H9 (cell line): Measurements from ENCODE around the gene LTB4R. TPM values are rescaled to one million over a fixed set of nuclear protein-coding genes. Genes with fewer than 3 reads are reported as not detected.

Experiments used
- DNase-seq: peaks from one replicate; pipeline ENCODE4 v3.0.0-alpha.2; 2017
- H2AFZ ChIP-seq: one replicate; pipeline ENCODE4 v1.6.1; 2013; ENCODE audit warnings: mild to moderate bottlenecking, low read length, control low read depth, moderate library complexity
- H2AK5ac ChIP-seq: 2 replicates; pipeline ENCODE4 v1.6.1; 2013; ENCODE audit warnings: low read length, control low read depth, mixed read lengths; ENCODE audit not compliant: insufficient read length
- H2BK120ac ChIP-seq: one replicate; pipeline ENCODE4 v1.6.1; 2013; ENCODE audit warnings: low read depth, mild to moderate bottlenecking, low read length, control low read depth, inconsistent platforms; ENCODE audit not compliant: poor library complexity, severe bottlenecking
- H2BK12ac ChIP-seq: 2 replicates; pipeline ENCODE4 v1.6.1; 2013; ENCODE audit warnings: low read length, control low read depth, mixed read lengths, low read depth; ENCODE audit not compliant: insufficient read length
- H2BK15ac ChIP-seq: 2 replicates; pipeline ENCODE4 v1.6.1; 2013; ENCODE audit warnings: low read depth, low read length, control low read depth
- H2BK20ac ChIP-seq: one replicate; pipeline ENCODE4 v1.6.1; 2013; ENCODE audit warnings: low read depth, mild to moderate bottlenecking, low read length, control low read depth, inconsistent platforms; ENCODE audit not compliant: poor library complexity, severe bottlenecking
- H2BK5ac ChIP-seq: 2 replicates; pipeline ENCODE4 v1.6.1; 2013; ENCODE audit warnings: low read length, control low read depth, mixed read lengths; ENCODE audit not compliant: insufficient read length
- H3K14ac ChIP-seq: 2 replicates; pipeline ENCODE4 v1.6.1; 2013; ENCODE audit warnings: low read length, control low read depth; ENCODE audit not compliant: insufficient read depth
- H3K18ac ChIP-seq: 2 replicates; pipeline ENCODE4 v1.6.1; 2013; ENCODE audit warnings: low read depth, mild to moderate bottlenecking, mixed read lengths, low read length, control low read depth; ENCODE audit not compliant: insufficient read length
- H3K23ac ChIP-seq: 2 replicates; pipeline ENCODE4 v1.6.1; 2013; ENCODE audit warnings: low read length, control low read depth, mixed read lengths, low read depth; ENCODE audit not compliant: insufficient read length
- H3K23me2 ChIP-seq: 2 replicates; pipeline ENCODE4 v1.6.1; 2013; ENCODE audit warnings: low read depth, mild to moderate bottlenecking, mixed read lengths, low read length, control low read depth; ENCODE audit not compliant: insufficient read length, poor library complexity, severe bottlenecking
- H3K27ac ChIP-seq: 2 replicates; pipeline ENCODE4 v1.5.1; 2013; ENCODE audit warnings: low read length, control low read depth, mixed read lengths, low read depth; ENCODE audit not compliant: insufficient read length
- H3K27me3 ChIP-seq: 2 replicates; pipeline ENCODE4 v1.6.1; 2013; ENCODE audit warnings: low read length, control low read depth, inconsistent platforms; ENCODE audit not compliant: insufficient read depth
- H3K4ac ChIP-seq: 2 replicates; pipeline ENCODE4 v1.6.1; 2013; ENCODE audit warnings: low read depth, mild to moderate bottlenecking, control low read depth, inconsistent platforms, low read length, moderate library complexity
- H3K4me1 ChIP-seq: 2 replicates; pipeline ENCODE4 v1.6.1; 2013; ENCODE audit warnings: low read length, control low read depth, inconsistent platforms; ENCODE audit not compliant: insufficient read depth
- H3K4me2 ChIP-seq: 2 replicates; pipeline ENCODE4 v1.6.1; 2013; ENCODE audit warnings: low read length, control low read depth, mixed read lengths; ENCODE audit not compliant: insufficient read length, insufficient read depth
- H3K56ac ChIP-seq: 2 replicates; pipeline ENCODE4 v1.6.1; 2013; ENCODE audit warnings: low read depth, mild to moderate bottlenecking, mixed read lengths, low read length, control low read depth; ENCODE audit not compliant: insufficient read length
- H3K79me1 ChIP-seq: 2 replicates; pipeline ENCODE4 v1.6.1; 2013; ENCODE audit warnings: low read depth, mild to moderate bottlenecking, moderate library complexity, low read length, control low read depth, inconsistent platforms; ENCODE audit not compliant: insufficient read depth, poor library complexity, severe bottlenecking
- H3K79me2 ChIP-seq: 2 replicates; pipeline ENCODE4 v1.6.1; 2013; ENCODE audit warnings: low read length, control low read depth, inconsistent platforms; ENCODE audit not compliant: insufficient read depth
- H3K9ac ChIP-seq: 2 replicates; pipeline ENCODE4 v1.6.1; 2013; ENCODE audit warnings: low read length, control low read depth, mixed read lengths; ENCODE audit not compliant: insufficient read length; ENCODE audit errors: extremely low read depth
- H3K9me3 ChIP-seq: one replicate; pipeline ENCODE4 v1.6.1; 2013; ENCODE audit warnings: low read depth, low read length, inconsistent platforms; ENCODE audit not compliant: control insufficient read depth
- H3T11ph ChIP-seq: one replicate; pipeline ENCODE4 v1.6.1; 2013; ENCODE audit warnings: mild to moderate bottlenecking, low read length, control low read depth, inconsistent platforms
- H4K20me1 ChIP-seq: one replicate; pipeline ENCODE4 v1.6.1; 2013; ENCODE audit not compliant: control insufficient read depth, insufficient read length, insufficient read depth
- H4K5ac ChIP-seq: 2 replicates; pipeline ENCODE4 v1.6.1; 2013; ENCODE audit warnings: low read depth, mild to moderate bottlenecking, mixed read lengths, low read length, control low read depth; ENCODE audit not compliant: insufficient read length
- H4K8ac ChIP-seq: replicated peaks from 2 replicates; pipeline ENCODE4 v1.6.1; 2013; ENCODE audit warnings: low read length, control low read depth, mixed read lengths, low read depth; ENCODE audit not compliant: insufficient read length
- H4K91ac ChIP-seq: 2 replicates; pipeline ENCODE4 v1.6.1; 2013; ENCODE audit warnings: low read depth, mild to moderate bottlenecking, moderate library complexity, mixed read lengths, low read length, control low read depth; ENCODE audit not compliant: insufficient read length
- H3K27ac Mint-ChIP-seq, 3 experiments: 2 replicates in 2 of 3; 3 replicates in 1 of 3; pipeline ENCODE4 v1.8.0; 2020 to 2021; ENCODE audit warnings: mixed read lengths in 3 of 3, mild to moderate bottlenecking in 1 of 3, moderate library complexity in 1 of 3
- H3K27me3 Mint-ChIP-seq: 2 replicates; pipeline ENCODE4 v1.8.0; 2021; ENCODE audit warnings: low read depth, mild to moderate bottlenecking, moderate library complexity, mixed read lengths
- H3K36me3 Mint-ChIP-seq, 3 experiments: 2 replicates in 2 of 3; 3 replicates in 1 of 3; pipeline ENCODE4 v1.8.0; 2020 to 2021; ENCODE audit warnings: low read depth in 3 of 3, mixed read lengths in 3 of 3; ENCODE audit not compliant: insufficient read depth in 1 of 3
- H3K4me1 Mint-ChIP-seq, 2 experiments: 2 replicates each; pipeline ENCODE4 v1.8.0; 2020; ENCODE audit warnings: mixed read lengths in 2 of 2
- H3K4me3 Mint-ChIP-seq, 2 experiments: 2 replicates in 1 of 2; 3 replicates in 1 of 2; pipeline ENCODE4 v1.8.0; 2020 to 2021; ENCODE audit warnings: mild to moderate bottlenecking in 2 of 2, mixed read lengths in 2 of 2, moderate library complexity in 1 of 2
- H3K9me3 Mint-ChIP-seq, 2 experiments: 2 replicates in 1 of 2; 3 replicates in 1 of 2; pipeline ENCODE4 v1.8.0; 2020; ENCODE audit warnings: mild to moderate bottlenecking in 2 of 2, mixed read lengths in 2 of 2, moderate library complexity in 1 of 2
- WGBS: extraction: QIAGEN DNeasy Blood & Tissue Kit; methylation state at CpG from one replicate; pipeline ENCODE4 v1.1.7; 2013; ENCODE audit warnings: missing lambda C conversion rate, low lambda C conversion rate, mixed read lengths; ENCODE audit not compliant: insufficient read length; ENCODE audit errors: extremely low coverage; 5-methylcytosine and 5-hydroxymethylcytosine counted together
- total RNA-seq: library from RNA; stranded (reverse); gene quantifications from 2 replicates; pipeline ENCODE4 v1.2.1, GENCODE V29; 2021
- TF ChIP-seq, protein P1 (sequence below): fragments of 200-600 bp; sonication (generic); conservative IDR thresholded peaks from 3 replicates; pipeline ENCODE4 v1.8.0; 2021; ENCODE audit warnings: antibody characterized with exemption, mild to moderate bottlenecking

LTB4R gene
- total RNA-seq, 1 experiment from 2014 or later, result 8.9 TPM

GRCh38 chr14:24296341-24297157 lies 14.8 kb upstream of the LTB4R start:
- Histone ChIP-seq H2BK12ac (no peak overlapping the region), H2BK20ac (no peak overlapping the region), H4K8ac (no peak overlapping the region), H3K14ac (no peak overlapping the region), H3K79me2 (peaks cover 4% of the 10 kb centered on the region; the same call in 1 of the 2 replicates), H4K91ac (no peak overlapping the region), H3K4ac (no peak overlapping the region), H2AFZ (no peak overlapping the region), H3K23ac (no peak overlapping the region), H3K23me2 (peaks cover 11% of the 10 kb centered on the region), H3T11ph (no peak overlapping the region), H3K27ac (no peak overlapping the region), H3K9ac (no peak overlapping the region), H3K79me1 (peaks cover 3% of the 10 kb centered on the region), H3K56ac (no peak overlapping the region), H2BK5ac (no peak overlapping the region), H2BK15ac (no peak overlapping the region), H2AK5ac (no peak overlapping the region), H4K20me1 (no peaks in the 10 kb centered on the region), H3K9me3 (no peaks in the 10 kb centered on the region), H3K27me3 (no peaks in the 10 kb centered on the region), H3K4me2 (no peak overlapping the region), H3K18ac (no peak overlapping the region), H4K5ac (no peak overlapping the region), H2BK120ac (no peak overlapping the region), H3K4me1 (peaks cover 4% of the 10 kb centered on the region; the same call in 1 of the 2 replicates)
- peak; percentile 68 for DNase-seq
- Mint-ChIP-seq H3K27ac (peak overlapping the region in 1 of 3 experiments; percentile 95; a peak in 2 of 7 replicates), H3K27me3 (no peaks in the 10 kb centered on the region; the same call in 1 of the 2 replicates), H3K4me3 (peak overlapping the region in 1 of 2 experiments; percentile 21; a peak in 2 of 5 replicates), H3K36me3 (peaks cover 4 to 35% (median 20%) of the 10 kb centered on the region in 3 experiments), H3K9me3 (no peaks in the 10 kb centered on the region; a peak in 1 of 5 replicates), H3K4me1 (peaks cover 21 to 22% of the 10 kb centered on the region in 2 experiments)
- TF ChIP-seq, protein P1, sequence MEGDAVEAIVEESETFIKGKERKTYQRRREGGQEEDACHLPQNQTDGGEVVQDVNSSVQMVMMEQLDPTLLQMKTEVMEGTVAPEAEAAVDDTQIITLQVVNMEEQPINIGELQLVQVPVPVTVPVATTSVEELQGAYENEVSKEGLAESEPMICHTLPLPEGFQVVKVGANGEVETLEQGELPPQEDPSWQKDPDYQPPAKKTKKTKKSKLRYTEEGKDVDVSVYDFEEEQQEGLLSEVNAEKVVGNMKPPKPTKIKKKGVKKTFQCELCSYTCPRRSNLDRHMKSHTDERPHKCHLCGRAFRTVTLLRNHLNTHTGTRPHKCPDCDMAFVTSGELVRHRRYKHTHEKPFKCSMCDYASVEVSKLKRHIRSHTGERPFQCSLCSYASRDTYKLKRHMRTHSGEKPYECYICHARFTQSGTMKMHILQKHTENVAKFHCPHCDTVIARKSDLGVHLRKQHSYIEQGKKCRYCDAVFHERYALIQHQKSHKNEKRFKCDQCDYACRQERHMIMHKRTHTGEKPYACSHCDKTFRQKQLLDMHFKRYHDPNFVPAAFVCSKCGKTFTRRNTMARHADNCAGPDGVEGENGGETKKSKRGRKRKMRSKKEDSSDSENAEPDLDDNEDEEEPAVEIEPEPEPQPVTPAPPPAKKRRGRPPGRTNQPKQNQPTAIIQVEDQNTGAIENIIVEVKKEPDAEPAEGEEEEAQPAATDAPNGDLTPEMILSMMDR, result peak; percentile 80
- no CpG with 5 or more reads among the region's 12 CpGs for WGBS
